GM12801 (cell line): ENCODE measurements around the gene CCL15.

ENCODE experiments used
- TF ChIP-seq, protein P1 (sequence below): IDR thresholded peaks from one replicate; pipeline ENCODE4 v1.5.1; 2011; ENCODE audit warnings: control low read depth; ENCODE audit not compliant: insufficient read length; ENCODE audit errors: extremely low read depth

Gene CCL15

DNA sequence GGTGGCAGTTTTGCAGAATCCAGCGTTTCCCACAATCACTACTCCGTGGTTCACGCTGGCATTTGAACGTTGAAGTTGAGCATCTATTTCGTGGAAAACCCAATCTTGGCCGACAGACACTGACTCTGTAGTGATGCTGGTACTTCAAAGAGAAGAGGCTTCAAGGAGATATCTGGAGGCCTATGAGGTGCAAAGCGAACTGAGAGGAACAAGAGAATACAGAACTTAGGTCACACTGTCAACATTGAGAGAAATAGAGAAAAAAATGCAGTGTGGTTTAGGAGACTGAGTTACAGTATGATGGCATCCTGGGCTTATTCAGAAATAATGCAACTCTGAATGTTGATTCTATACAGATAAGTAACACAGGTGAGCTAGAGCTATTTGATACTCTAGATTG is 36.1 kb downstream of the CCL15 start:
- TF ChIP-seq, protein P1, sequence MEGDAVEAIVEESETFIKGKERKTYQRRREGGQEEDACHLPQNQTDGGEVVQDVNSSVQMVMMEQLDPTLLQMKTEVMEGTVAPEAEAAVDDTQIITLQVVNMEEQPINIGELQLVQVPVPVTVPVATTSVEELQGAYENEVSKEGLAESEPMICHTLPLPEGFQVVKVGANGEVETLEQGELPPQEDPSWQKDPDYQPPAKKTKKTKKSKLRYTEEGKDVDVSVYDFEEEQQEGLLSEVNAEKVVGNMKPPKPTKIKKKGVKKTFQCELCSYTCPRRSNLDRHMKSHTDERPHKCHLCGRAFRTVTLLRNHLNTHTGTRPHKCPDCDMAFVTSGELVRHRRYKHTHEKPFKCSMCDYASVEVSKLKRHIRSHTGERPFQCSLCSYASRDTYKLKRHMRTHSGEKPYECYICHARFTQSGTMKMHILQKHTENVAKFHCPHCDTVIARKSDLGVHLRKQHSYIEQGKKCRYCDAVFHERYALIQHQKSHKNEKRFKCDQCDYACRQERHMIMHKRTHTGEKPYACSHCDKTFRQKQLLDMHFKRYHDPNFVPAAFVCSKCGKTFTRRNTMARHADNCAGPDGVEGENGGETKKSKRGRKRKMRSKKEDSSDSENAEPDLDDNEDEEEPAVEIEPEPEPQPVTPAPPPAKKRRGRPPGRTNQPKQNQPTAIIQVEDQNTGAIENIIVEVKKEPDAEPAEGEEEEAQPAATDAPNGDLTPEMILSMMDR = no peak

DNA sequence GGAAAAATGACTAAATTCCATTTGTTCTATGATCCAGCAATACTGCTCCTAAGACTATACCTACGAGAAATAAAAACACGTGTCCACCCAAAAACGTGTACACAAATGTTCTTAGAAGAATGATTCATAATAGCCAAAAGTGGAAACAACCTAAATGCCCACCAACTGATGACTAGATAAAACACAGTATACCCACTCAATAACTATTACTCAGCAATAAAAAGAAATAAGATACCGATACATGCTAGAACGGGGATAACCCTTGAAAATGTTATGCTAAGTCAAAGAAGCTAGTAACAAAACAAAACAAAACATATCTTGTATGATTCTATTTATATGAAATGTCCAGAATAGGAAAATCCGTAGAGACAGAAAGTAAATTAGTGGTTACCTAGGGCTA is 37.7 kb downstream of the CCL15 start:
- TF ChIP-seq, protein P1 = no peak

DNA sequence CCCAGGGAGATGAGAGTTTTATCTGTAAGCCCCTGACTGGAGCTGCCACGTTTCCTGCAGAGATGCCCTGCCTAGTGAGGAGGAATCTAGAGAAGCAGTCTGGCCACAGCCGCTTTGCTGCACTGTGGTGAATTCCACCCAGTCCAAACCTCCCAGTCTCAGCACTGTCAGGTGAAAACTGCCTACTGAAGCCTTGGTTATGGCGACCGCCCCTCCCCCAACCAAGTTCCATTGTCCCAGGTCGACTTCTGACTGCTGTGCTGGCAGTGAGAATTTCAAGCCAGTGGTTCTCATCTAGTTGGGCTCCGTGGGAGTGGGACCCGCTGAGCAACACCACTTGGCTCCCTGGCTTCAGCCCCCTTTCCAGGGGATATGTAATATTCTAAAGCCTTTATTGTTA is 47.6 kb downstream of the CCL15 start:
- TF ChIP-seq, protein P1 = no peak

DNA sequence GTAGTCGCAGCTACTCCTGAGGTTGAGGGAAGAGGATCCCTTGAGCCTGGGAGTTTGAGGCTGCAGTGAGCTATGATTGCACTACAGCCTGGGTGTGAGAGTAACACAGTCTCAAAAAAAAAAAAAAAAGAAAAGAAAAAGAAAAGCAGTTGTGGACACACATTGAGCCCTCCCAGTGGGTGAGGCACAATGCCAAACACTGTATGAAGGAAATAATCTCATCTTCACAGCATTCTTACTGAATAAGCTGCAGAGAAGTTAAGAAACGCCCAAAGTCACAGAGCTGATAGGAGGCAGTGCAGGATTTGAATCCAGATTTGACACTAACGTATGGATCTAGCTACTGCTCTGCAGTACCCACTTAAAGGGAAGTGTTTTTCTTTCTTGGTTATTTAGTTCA is 52.0 kb downstream of the CCL15 start:
- TF ChIP-seq, protein P1 = no peak

DNA sequence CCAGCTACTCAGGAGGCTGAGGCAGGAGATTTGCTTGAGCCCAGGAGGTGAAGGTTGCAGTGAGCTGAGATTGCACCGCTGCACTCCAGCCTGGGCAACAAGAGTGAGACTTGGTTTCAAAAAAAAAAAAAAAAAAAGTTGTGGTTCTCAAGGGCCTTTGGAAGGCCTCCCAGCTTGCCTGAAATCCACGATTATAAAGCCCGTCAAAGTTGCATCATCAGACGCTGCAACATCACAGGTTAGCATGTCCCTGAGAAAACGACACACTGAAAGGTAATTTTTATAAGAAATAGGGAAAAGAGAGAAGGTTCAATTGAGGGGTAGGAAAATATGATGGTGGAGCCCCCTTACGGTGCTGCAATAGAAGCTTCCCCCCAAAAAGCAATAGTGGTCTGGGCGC is 53.3 kb downstream of the CCL15 start:
- TF ChIP-seq, protein P1 = no peak
